Measurements from ENCODE around the gene KCNA5.

DNA sequence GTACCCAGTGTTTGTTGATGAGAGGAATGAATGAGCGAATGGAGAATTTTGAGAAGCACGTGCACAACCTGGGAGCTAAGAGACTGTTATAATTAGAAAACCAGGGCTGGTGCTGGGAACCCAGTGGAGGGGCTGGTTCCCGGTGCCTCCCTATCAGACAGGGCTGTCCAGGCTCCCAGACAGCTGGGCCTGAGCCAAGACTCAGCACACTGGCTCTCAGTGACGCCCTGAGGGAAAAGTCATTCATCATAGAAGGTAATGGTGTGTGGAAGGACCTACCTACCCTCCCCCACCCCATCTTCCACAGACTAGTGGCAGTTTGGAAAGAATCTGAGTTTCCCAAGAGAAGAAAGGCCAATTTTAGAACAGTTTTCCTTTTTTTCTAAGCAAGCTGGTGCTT, 34.7 kb downstream of the KCNA5 start:
- TF ChIP-seq, protein P1, sequence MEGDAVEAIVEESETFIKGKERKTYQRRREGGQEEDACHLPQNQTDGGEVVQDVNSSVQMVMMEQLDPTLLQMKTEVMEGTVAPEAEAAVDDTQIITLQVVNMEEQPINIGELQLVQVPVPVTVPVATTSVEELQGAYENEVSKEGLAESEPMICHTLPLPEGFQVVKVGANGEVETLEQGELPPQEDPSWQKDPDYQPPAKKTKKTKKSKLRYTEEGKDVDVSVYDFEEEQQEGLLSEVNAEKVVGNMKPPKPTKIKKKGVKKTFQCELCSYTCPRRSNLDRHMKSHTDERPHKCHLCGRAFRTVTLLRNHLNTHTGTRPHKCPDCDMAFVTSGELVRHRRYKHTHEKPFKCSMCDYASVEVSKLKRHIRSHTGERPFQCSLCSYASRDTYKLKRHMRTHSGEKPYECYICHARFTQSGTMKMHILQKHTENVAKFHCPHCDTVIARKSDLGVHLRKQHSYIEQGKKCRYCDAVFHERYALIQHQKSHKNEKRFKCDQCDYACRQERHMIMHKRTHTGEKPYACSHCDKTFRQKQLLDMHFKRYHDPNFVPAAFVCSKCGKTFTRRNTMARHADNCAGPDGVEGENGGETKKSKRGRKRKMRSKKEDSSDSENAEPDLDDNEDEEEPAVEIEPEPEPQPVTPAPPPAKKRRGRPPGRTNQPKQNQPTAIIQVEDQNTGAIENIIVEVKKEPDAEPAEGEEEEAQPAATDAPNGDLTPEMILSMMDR (IDR thresholded peaks at IDR 0.05; ENCODE audit: insufficient read depth, low read length), result no peak
- TF ChIP-seq POLR2AphosphoS5 (IDR thresholded peaks at IDR 0.05; ENCODE audit: low read depth), result no peak

Data from HL-60 (cell line).